ENCODE data around the gene DGKD. TPM values are rescaled to one million over a fixed set of nuclear protein-coding genes. Genes with fewer than 3 reads are reported as not detected.

Gene DGKD
- total RNA-seq, 1 experiment from 2014 or later, result 52.0 TPM

GRCh38 chr2:233503481-233503880 is 149.2 kb downstream of the DGKD start:
- ChIA-PET POLR2A (no interaction called here), CTCF (no interaction called here), RAD21 (ENCODE audit: low non-redundant PET in 1 of 2, low total read pairs in 2 of 2, uncharacterized antibody in 2 of 2, unreplicated experiment in 2 of 2) (no interaction called here)
- Histone ChIP-seq H3K9me2 (ENCODE audit: insufficient read depth) (no peaks in the 10 kb centered on the region), H3K27ac (ENCODE audit: low read depth, low read length) (no peak overlapping the region), H3K9ac (ENCODE audit: low read length) (no peak overlapping the region), H4K20me1 (ENCODE audit: insufficient read depth) (no peaks in the 10 kb centered on the region), H3K36me3 (ENCODE audit: control insufficient read depth in 1 of 2, insufficient read depth in 2 of 2, low read length in 2 of 2) (peaks cover 0 to 6% of the 10 kb centered on the region in 2 experiments; a peak in 1 of 4 replicates), H3K4me1 (ENCODE audit: control insufficient read depth in 1 of 2, insufficient read depth in 2 of 2, low read length in 2 of 2) (no peaks in the 10 kb centered on the region), H3K4me2 (ENCODE audit: low read length) (no peak overlapping the region), H3K79me2 (ENCODE audit: insufficient read depth, low read length) (no peaks in the 10 kb centered on the region), H3K27me3 (ENCODE audit: insufficient read depth, low read length) (no peaks in the 10 kb centered on the region), H3K9me3 (ENCODE audit: control insufficient read depth in 1 of 2, insufficient read depth in 1 of 2, low read depth in 1 of 2, low read length in 2 of 2) (0 out of 4 replicates have a peak, but pooled peaks cover 0 to 5% of the 10 kb centered on the region in 2 experiments), H2AFZ (ENCODE audit: low read depth, low read length, poor library complexity, severe bottlenecking) (no peak overlapping the region), H3K4me3 (replicated peaks in 1 of 2; ENCODE audit: low read depth in 1 of 2, low read length in 2 of 2) (no peak overlapping the region)
- intact Hi-C loops (cut with micrococcal nuclease), result no loop called here
- no TSS peak for BruUV-seq (replicated peaks)
- DNase-seq (ENCODE audit: low read depth, low spot score) (no peak), ATAC-seq (no peak)
- TF ChIP-seq MAX (IDR thresholded peaks at IDR 0.05) (no peak), ELF1 (IDR thresholded peaks at IDR 0.05; ENCODE audit: borderline replicate concordance, low read depth) (no peak), ZFX (IDR thresholded peaks at IDR 0.05) (no peak), RAD21 (IDR thresholded peaks at IDR 0.05; ENCODE audit: low read depth) (no peak), EGR1 (IDR thresholded peaks at IDR 0.05; ENCODE audit: low read depth) (no peak), SP1 (IDR thresholded peaks at IDR 0.05; ENCODE audit: low read depth) (no peak), CTCF (IDR thresholded peaks at IDR 0.05 in 2 of 3, conservative IDR thresholded peaks at IDR 0.05 in 1 of 3; ENCODE audit: borderline replicate concordance in 1 of 3, insufficient read depth in 1 of 3, low read depth in 2 of 3, low read length in 2 of 3) (no peak), ATF3 (IDR thresholded peaks at IDR 0.05) (no peak), YY1 (IDR thresholded peaks at IDR 0.05; ENCODE audit: extremely low read depth, insufficient replicate concordance, low read depth, low read length) (no peak)
